ENCODE results near the gene PAGE3. TPM values are rescaled to one million over a fixed set of nuclear protein-coding genes. Genes with fewer than 3 reads are reported as not detected.
A peak's percentile ranks its signal among the peaks of the same experiment; 100 is the strongest.

Gene PAGE3
- polyA plus RNA-seq, 4 donors: 0.25 TPM; not detected in 3

- no peaks in the 10 kb centered on the region for H3K36me3 ChIP-seq (ENCODE audit: control insufficient read depth in 3 of 3, insufficient read depth in 2 of 3, low read depth in 1 of 3, low read length in 3 of 3)
- no peaks in the 10 kb centered on the region for H3K4me1 ChIP-seq (ENCODE audit: control insufficient read depth in 3 of 3, insufficient read depth in 2 of 3, low read depth in 1 of 3, low read length in 2 of 3)
- H3K9me3 ChIP-seq (ENCODE audit: control insufficient read depth in 2 of 2, insufficient read depth in 1 of 2, low read depth in 1 of 2, low read length in 1 of 2): no peaks in the 10 kb centered on the region
- DNase-seq: no peak
- no peak overlapping the region for H3K4me3 ChIP-seq (ENCODE audit: low read depth in 1 of 3, low read length in 3 of 3)
- no peak overlapping the region for H3K27ac ChIP-seq (ENCODE audit: low read depth in 1 of 3, low read length in 2 of 3)
- WGBS, 3 donors: 83 to 93% (median 84%) methylated on average over 3 of the region's 3 CpGs
- no peaks in the 10 kb centered on the region for H3K27me3 ChIP-seq (ENCODE audit: control insufficient read depth in 3 of 3, insufficient read depth in 3 of 3, low read length in 3 of 3)
- FAIRE-seq: no peak
Measured at GRCh38 chrX:55213381-55213780, 51.3 kb downstream of the PAGE3 start.

- Histone ChIP-seq H3K27me3 (ENCODE audit: control insufficient read depth in 3 of 3, insufficient read depth in 3 of 3, low read length in 3 of 3) (no peaks in the 10 kb centered on the region), H3K27ac (ENCODE audit: low read depth in 1 of 3, low read length in 2 of 3) (no peak overlapping the region), H3K36me3 (ENCODE audit: control insufficient read depth in 3 of 3, insufficient read depth in 2 of 3, low read depth in 1 of 3, low read length in 3 of 3) (no peaks in the 10 kb centered on the region), H3K4me3 (ENCODE audit: low read depth in 1 of 3, low read length in 3 of 3) (no peak overlapping the region), H3K4me1 (ENCODE audit: control insufficient read depth in 3 of 3, insufficient read depth in 2 of 3, low read depth in 1 of 3, low read length in 2 of 3) (no peaks in the 10 kb centered on the region), H3K9me3 (ENCODE audit: control insufficient read depth in 2 of 2, insufficient read depth in 1 of 2, low read depth in 1 of 2, low read length in 1 of 2) (no peaks in the 10 kb centered on the region)
- peak; percentile 1 to 52 for DNase-seq
- no peak for FAIRE-seq
- 49 to 74% (median 59%) methylated on average over 13 of the region's 13 CpGs for WGBS, 3 donors
Measured at GRCh38 chrX:55210931-55211677, 53.6 kb downstream of the PAGE3 start.

Other genes starting within 250 kb of the PAGE3 start
- gene ALAS2, start 233.9 kb downstream of the PAGE3 start, polyA plus RNA-seq: 1 to 10 TPM in 2 of 4 donors, under 1 TPM in 1, not detected in 1; 0.30 to 4.3 (median 3.7) TPM
- under 1 TPM in 1 of 4 donors, not detected in 3; 0.24 TPM for gene PAGE2B, start 189.9 kb downstream of the PAGE3 start, polyA plus RNA-seq
- gene PAGE2, start 175.9 kb downstream of the PAGE3 start, polyA plus RNA-seq: not detected
- not detected for gene PAGE5, start 44.6 kb downstream of the PAGE3 start, polyA plus RNA-seq
- gene MAGEH1, start 187.2 kb upstream of the PAGE3 start, polyA plus RNA-seq: 100 to 1,000 TPM in 1 of 4 donors, 10 to 100 TPM in 1, 1 to 10 TPM in 1, under 1 TPM in 1; 0.89 to 124 (median 15.1) TPM
- 1 to 10 TPM in 1 of 4 donors, under 1 TPM in 1, not detected in 2; 0.40 to 9.8 TPM for gene USP51, start 224.9 kb upstream of the PAGE3 start, polyA plus RNA-seq

Data from small intestine (tissue), 7 donors.